Measurements from ENCODE around the gene GIPC2.

The GIPC2 gene

GRCh38 chr1:78035121-78035520 lies 10.6 kb upstream of the GIPC2 start:
- DNase-seq (ENCODE audit: low read depth in 1 of 2, low spot score in 1 of 2) = no peak

- DNase-seq (ENCODE audit: low read depth in 1 of 2, low spot score in 1 of 2) = no peak
Measured at GRCh38 chr1:78036450-78036849, 9.3 kb upstream of the GIPC2 start.

GRCh38 chr1:78038071-78038470 lies 7.7 kb upstream of the GIPC2 start:
- no peak for DNase-seq (ENCODE audit: low read depth in 1 of 2, low spot score in 1 of 2)

GRCh38 chr1:78038491-78038939 lies 7.3 kb upstream of the GIPC2 start:
- no peak for DNase-seq (ENCODE audit: low read depth in 1 of 2, low spot score in 1 of 2)

- no peak for DNase-seq (ENCODE audit: low read depth in 1 of 2, low spot score in 1 of 2)
Measured at GRCh38 chr1:78040484-78041089, 5.2 kb upstream of the GIPC2 start.

GRCh38 chr1:78043436-78043835 lies 2.3 kb upstream of the GIPC2 start:
- DNase-seq (ENCODE audit: low read depth in 1 of 2, low spot score in 1 of 2) = no peak

GRCh38 chr1:78044796-78045562 lies 787 bp upstream of the GIPC2 start:
- DNase-seq (ENCODE audit: low read depth in 1 of 2, low spot score in 1 of 2) = no peak

GRCh38 chr1:78045563-78045925 lies 222 bp upstream of the GIPC2 start:
- DNase-seq (ENCODE audit: low read depth in 1 of 2, low spot score in 1 of 2) = no peak

GRCh38 chr1:78047106-78047505 lies 1.3 kb downstream of the GIPC2 start:
- DNase-seq (ENCODE audit: low read depth in 1 of 2, low spot score in 1 of 2) = no peak

GRCh38 chr1:78047631-78048030 lies 1.9 kb downstream of the GIPC2 start:
- no peak for DNase-seq (ENCODE audit: low read depth in 1 of 2, low spot score in 1 of 2)

GRCh38 chr1:78048446-78048845 lies 2.7 kb downstream of the GIPC2 start:
- DNase-seq (ENCODE audit: low read depth in 1 of 2, low spot score in 1 of 2) = no peak

- no peak for DNase-seq (ENCODE audit: low read depth in 1 of 2, low spot score in 1 of 2)
Measured at GRCh38 chr1:78049396-78049795, 3.6 kb downstream of the GIPC2 start.

- DNase-seq (ENCODE audit: low read depth in 1 of 2, low spot score in 1 of 2) = no peak
Measured at GRCh38 chr1:78051005-78051404, 5.2 kb downstream of the GIPC2 start.

GRCh38 chr1:78052685-78053405 lies 7.1 kb downstream of the GIPC2 start:
- DNase-seq (ENCODE audit: low read depth in 1 of 2, low spot score in 1 of 2) = no peak

GRCh38 chr1:78053498-78053897 lies 7.7 kb downstream of the GIPC2 start:
- DNase-seq (ENCODE audit: low read depth in 1 of 2, low spot score in 1 of 2) = no peak

- DNase-seq (ENCODE audit: low read depth in 1 of 2, low spot score in 1 of 2) = no peak
Measured at GRCh38 chr1:78054559-78054958, 8.8 kb downstream of the GIPC2 start.

GRCh38 chr1:78054972-78055371 lies 9.2 kb downstream of the GIPC2 start:
- DNase-seq (ENCODE audit: low read depth in 1 of 2, low spot score in 1 of 2) = no peak

GRCh38 chr1:78055565-78056132 lies 9.9 kb downstream of the GIPC2 start:
- DNase-seq (ENCODE audit: low read depth in 1 of 2, low spot score in 1 of 2) = no peak

- no peak for DNase-seq (ENCODE audit: low read depth in 1 of 2, low spot score in 1 of 2)
Measured at GRCh38 chr1:78058670-78059069, 12.9 kb downstream of the GIPC2 start.

GRCh38 chr1:78060857-78061563 lies 15.2 kb downstream of the GIPC2 start:
- no peak for DNase-seq (ENCODE audit: low read depth in 1 of 2, low spot score in 1 of 2)

- no peak for DNase-seq (ENCODE audit: low read depth in 1 of 2, low spot score in 1 of 2)
Measured at GRCh38 chr1:78061825-78062523, 16.2 kb downstream of the GIPC2 start.
